KOPT-K1 (cell line): ENCODE data around the gene POFUT2.

Source experiments
- H3K27ac ChIP-seq: fragments of 200-600 bp; sonication (generic); 2 replicates; pipeline ENCODE4 v1.5.1; 2016; ENCODE audit warnings: antibody characterized with exemption, mild to moderate bottlenecking, low read depth, low read length; ENCODE audit not compliant: poor library complexity, severe bottlenecking
- H3K36me3 ChIP-seq: fragments of 200-600 bp; sonication (generic); 2 replicates; pipeline ENCODE4 v1.5.1; 2017; ENCODE audit warnings: antibody characterized with exemption, mild to moderate bottlenecking, low read length, moderate library complexity; ENCODE audit not compliant: insufficient read depth
- H3K9me3 ChIP-seq: fragments of 200-600 bp; sonication (generic); 2 replicates; pipeline ENCODE4 v1.5.1; 2017; ENCODE audit warnings: antibody characterized with exemption, low read length, mild to moderate bottlenecking; ENCODE audit not compliant: insufficient read depth, poor library complexity, severe bottlenecking

POFUT2 gene

DNA sequence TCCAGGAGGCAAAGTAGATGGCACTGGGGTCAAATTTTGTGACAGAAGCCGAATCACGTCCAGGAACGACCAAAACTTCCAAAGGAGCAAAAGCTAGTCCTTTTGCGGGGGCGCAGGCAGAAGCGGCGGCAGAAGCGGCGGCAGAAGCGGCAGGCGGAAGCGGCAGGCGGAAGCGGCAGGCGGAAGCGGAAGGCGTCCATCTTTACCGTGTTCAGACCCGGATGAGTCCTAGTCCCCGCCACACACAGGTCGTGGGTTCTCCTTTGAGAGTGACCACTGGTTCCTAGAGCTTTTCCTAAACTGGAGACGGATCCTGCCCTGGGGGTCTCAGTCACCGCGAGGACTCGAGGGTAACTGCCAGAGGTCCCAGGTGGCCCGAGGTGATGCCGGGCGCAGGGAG is 53.6 kb downstream of the POFUT2 start:
- Histone ChIP-seq H3K9me3 (no peaks in the 10 kb centered on the region), H3K36me3 (no peaks in the 10 kb centered on the region), H3K27ac (no peak overlapping the region)

DNA sequence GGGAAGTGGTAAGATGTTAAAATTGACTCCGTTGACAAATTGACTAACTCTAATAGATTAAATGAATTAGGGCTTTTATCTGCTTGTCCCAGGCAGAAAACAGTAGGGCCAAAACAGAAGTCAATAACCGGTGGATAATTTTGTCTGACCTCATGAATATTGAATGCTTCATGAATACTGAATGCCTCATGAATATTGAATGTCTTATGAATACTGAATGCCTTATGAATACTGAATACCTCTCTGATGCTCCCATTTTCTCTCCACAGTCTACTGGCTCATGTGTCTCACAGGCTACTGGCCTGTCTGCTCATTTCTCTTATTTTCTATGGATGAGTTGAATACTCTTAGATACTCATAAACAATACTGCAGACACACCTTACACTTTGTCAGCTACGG is 56.0 kb downstream of the POFUT2 start:
- no peaks in the 10 kb centered on the region for H3K36me3 ChIP-seq
- H3K9me3 ChIP-seq: no peaks in the 10 kb centered on the region
- H3K27ac ChIP-seq: no peak overlapping the region

DNA sequence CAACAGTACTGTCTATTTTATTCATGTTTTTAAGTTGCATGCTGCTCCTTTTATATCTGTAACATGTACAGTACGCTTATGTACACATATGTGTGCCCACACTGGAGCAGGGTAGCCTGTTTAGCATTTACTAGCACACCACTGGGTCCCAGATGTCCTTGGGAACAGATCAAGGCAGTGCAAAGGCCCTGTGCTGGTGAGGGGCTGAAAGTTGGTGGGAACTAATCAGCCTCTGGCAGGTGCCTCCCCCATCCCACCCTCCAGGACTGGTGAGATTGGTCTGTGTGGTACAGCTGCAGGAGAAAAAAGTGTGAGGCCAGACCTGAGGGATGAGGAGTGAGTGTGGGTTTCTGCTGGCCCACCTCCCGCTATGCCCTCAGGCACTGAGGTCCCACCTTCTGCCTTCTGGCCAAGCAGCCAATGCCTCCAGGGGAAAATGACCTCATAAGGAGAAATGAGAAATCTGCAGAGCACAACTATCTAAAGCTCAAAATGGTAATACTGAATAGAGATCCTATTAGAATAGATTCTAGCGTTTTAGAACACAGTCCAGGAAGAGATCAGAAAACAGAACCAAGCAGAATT is 58.9 kb downstream of the POFUT2 start:
- Histone ChIP-seq H3K9me3 (no peaks in the 10 kb centered on the region), H3K27ac (no peak overlapping the region), H3K36me3 (no peaks in the 10 kb centered on the region)

DNA sequence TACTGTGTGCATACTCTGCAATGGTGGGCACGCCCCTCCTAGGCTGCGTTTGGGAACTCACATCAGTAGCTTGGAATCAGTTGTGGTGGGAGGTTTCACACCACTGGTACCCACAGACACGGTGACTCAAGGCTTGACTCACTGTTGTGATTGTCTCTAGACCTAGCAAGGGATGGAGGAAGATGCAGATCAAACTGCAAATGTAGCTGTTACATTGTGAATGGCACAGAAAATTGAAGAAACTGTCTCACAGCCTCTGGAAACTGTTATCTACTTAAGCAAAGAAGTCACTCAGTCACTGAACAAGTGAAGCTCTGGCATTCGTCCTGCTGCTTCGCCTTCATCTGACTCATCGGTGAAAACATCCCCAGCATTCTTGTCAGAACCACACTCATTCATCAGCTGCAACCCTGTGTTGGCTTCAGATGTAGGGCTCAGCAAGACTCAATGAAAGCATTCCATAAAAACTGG is 59.5 kb downstream of the POFUT2 start:
- H3K27ac ChIP-seq: no peak overlapping the region
- H3K36me3 ChIP-seq: peaks cover 5% of the 10 kb centered on the region; the same call in 1 of the 2 replicates
- H3K9me3 ChIP-seq: no peaks in the 10 kb centered on the region

DNA sequence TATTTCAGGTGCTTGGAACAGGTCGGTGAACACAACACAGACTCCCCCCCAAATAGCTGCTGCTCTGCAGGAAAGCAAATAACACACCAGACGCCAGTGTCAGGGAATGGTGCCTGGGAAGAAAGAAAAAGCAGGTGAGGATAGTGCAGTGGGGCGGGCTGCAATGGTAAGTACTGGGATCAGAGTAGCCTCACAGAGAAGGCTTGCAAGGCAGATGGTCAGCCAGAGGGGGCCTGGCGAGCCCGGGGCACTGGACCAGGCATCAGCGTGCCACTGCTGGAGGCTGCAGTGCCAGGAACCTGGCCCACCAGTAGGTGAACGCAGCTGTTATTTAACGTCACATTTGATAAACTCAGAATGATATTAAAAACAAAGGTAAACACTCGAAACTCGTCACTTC is 60.0 kb downstream of the POFUT2 start:
- no peaks in the 10 kb centered on the region for H3K9me3 ChIP-seq
- H3K27ac ChIP-seq: no peak overlapping the region
- peaks cover 10% of the 10 kb centered on the region; the same call in 1 of the 2 replicates for H3K36me3 ChIP-seq

GRCh38 chr21:45226540-45227326 is 61.0 kb downstream of the POFUT2 start:
- peaks cover 17% of the 10 kb centered on the region; the same call in 1 of the 2 replicates for H3K36me3 ChIP-seq
- H3K27ac ChIP-seq: no peak overlapping the region
- no peaks in the 10 kb centered on the region for H3K9me3 ChIP-seq

DNA sequence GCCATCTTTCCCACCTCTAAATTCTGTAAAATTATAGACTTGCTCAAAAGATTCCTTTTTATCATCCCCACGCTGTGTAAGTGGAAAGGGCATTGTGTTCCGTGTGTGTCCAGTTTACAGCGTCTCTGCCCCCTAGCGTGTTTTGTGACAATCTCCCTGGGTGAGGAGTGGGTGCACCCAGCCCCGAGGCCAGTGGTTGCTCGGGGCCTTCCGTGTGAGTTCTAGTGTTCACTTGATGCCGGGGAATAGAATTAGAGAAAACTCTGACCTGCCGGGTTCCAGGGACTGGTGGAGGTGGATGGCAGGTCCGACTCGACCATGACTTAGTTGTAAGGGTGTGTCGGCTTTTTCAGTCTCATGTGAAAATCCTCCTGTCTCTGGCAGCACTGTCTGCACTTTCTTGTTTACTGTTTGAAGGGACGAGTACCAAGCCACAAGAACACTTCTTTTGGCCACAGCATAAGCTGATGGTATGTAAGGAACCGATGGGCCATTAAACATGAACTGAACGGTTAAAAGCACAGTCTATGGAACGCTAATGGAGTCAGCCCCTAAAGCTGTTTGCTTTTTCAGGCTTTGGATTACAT is 61.9 kb downstream of the POFUT2 start:
- H3K27ac ChIP-seq: no peak overlapping the region
- H3K36me3 ChIP-seq: peaks cover 26% of the 10 kb centered on the region; the same call in 1 of the 2 replicates
- H3K9me3 ChIP-seq: no peaks in the 10 kb centered on the region

DNA sequence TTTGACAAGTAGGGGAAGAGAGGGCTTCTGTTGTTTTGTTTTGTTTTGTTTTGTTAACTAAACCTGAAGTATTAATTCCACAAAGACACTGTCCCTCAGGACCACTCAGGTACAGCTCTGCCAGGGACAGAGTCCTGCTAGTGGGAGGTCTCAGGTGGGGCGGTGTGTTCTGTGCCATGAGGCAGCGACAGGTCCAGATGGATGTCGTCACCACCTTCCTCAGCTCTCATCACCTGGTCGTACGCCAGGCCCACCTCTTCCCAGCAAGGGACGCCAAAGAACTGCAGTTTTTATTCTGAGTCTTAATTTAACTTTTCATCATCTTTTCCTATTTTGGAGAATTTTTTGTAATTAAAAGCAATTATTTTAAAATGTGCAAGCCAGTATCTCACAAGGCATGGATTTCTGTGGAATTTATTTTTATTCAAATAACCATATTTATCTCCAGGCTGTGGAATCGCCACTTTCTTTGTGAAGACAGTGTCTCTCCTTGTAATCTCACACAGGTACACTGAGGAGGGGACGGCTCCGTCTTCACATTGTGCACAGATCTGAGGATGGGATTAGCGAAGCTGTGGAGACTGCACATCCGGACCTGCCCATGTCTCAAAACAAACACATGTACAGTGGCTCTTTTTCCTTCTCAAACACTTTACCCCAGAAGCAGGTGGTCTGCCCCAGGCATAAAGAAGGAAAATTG is 62.5 kb downstream of the POFUT2 start:
- Histone ChIP-seq H3K9me3 (no peaks in the 10 kb centered on the region), H3K36me3 (peaks cover 32% of the 10 kb centered on the region; the same call in 1 of the 2 replicates), H3K27ac (no peak overlapping the region)

DNA sequence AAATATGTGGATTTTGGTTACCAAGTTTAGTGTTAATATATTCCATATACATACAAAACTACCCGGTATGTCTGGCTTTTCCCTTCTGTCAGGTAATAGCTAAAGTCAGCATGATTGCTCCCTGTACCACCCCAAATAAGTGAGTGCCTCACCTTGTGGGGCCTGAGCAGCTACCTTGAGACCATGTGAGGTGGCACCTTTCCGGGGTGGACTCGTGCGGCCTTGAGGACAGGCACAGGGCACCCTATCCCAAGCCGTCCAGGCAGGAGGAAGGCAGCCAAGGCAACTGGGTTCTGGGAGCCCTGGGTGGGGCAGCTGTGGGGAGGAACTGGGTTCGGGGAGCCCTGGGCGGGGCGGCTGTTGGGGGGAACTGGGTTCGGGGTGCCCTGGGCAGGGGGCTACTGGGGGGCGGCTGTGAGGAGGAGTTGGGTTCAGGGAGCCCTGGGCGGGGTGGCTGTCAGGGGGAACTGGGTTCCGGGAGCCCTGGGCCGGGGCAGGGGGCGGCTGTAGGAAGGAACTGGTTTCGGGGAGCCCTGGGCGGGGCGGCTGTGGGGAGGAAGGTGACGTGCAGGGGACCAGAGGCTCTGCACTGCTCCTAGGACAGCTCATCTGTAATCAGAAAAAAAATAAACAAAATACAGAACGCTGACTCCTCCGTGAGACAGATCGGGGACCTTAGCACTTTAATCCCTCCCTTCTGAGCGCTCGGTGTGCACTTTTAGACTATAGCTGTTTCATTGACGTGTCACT is 63.3 kb downstream of the POFUT2 start:
- Histone ChIP-seq H3K27ac (no peak overlapping the region), H3K9me3 (no peaks in the 10 kb centered on the region), H3K36me3 (peaks cover 35% of the 10 kb centered on the region; the same call in 1 of the 2 replicates)

GRCh38 chr21:45223236-45224185 is 64.2 kb downstream of the POFUT2 start:
- Histone ChIP-seq H3K27ac (no peak overlapping the region), H3K9me3 (no peaks in the 10 kb centered on the region), H3K36me3 (peaks cover 38% of the 10 kb centered on the region; the same call in 1 of the 2 replicates)

DNA sequence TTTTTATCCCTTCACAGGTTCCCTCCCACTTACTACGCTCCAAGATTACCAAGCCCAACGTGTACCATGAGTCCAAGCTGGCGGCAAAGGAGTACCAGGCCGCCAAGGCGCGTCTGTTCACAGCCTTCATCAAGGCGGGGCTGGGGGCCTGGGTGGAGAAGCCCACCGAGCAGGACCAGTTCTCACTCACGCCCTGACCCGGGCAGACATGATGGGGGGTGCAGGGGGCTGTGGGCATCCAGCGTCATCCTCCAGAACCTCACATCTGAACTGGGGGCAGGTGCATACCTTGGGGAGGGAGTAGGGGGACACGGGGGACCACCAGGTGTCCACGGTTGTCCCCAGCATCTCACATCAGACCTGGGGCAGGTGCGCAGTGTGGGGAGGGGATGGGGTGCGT is 65.7 kb downstream of the POFUT2 start:
- no peak overlapping the region for H3K27ac ChIP-seq
- H3K9me3 ChIP-seq: no peaks in the 10 kb centered on the region
- peaks cover 41% of the 10 kb centered on the region; the same call in 1 of the 2 replicates for H3K36me3 ChIP-seq

DNA sequence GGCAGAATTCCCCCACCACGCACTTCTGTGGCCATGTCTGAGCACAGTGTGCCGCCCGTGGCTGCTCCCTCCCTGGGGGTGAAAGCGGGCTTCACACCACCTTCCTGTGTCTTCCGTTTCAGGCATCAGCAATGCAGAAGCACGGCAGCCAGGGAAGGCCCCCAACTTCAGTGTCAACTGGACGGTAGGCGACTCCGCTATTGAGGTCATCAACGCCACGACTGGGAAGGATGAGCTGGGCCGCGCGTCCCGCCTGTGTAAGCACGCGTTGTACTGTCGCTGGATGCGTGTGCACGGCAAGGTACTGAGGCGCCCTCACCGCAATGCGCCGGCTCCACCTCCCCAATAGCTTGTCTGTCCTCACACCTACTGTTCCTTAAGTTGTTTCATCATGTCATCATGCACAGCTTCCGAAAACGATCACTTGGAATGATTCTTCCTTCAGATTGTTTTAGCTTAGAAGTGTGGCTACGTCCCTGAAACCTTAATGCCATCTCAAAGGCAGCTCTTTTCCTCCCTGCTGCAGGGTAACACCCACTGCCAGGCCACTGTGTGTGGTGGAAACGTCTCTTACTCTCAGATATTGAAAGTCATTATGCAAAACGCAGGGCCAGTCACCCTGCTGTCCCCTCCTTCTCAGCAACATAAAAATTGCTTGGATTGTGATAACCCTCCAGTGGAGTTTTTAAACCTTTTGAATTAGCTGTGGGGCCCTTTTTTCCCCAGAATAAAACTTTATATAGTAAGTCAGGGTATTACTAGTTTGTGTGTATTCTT is 66.8 kb downstream of the POFUT2 start:
- no peaks in the 10 kb centered on the region for H3K9me3 ChIP-seq

GRCh38 chr21:45220071-45220481 is 67.6 kb downstream of the POFUT2 start:
- no peaks in the 10 kb centered on the region for H3K9me3 ChIP-seq
- peaks cover 41% of the 10 kb centered on the region; the same call in 1 of the 2 replicates for H3K36me3 ChIP-seq
- no peak overlapping the region for H3K27ac ChIP-seq

More for the DNA sequence above, 66.8 kb downstream of the POFUT2 start:
- peaks cover 41% of the 10 kb centered on the region; the same call in 1 of the 2 replicates for H3K36me3 ChIP-seq
- H3K27ac ChIP-seq: no peak overlapping the region
